GM23338 (cell line): ENCODE results near the gene PPIA.

Experiments used
- CREB1 ChIP-seq: fragments of 250-450 bp; sonication (Bioruptor Pico); IDR thresholded peaks from 2 replicates; pipeline ENCODE4 v1.5.0; 2020; ENCODE audit warnings: low read depth, mild to moderate bottlenecking, moderate library complexity
- EZH2 ChIP-seq: fragments of 200-600 bp; sonication (generic); IDR thresholded peaks from one replicate; pipeline ENCODE4 v1.8.0; 2017; ENCODE audit warnings: antibody characterized with exemption, mild to moderate bottlenecking, low read depth; ENCODE audit not compliant: unreplicated experiment
- POLR2AphosphoS5 ChIP-seq: IDR thresholded peaks from 2 replicates; pipeline ENCODE4 v1.6.1; 2016; ENCODE audit warnings: antibody characterized with exemption, low read depth
- TF ChIP-seq, protein P1 (sequence below), 2 experiments: fragments of 200-600 bp in 1 of 2; sonication (generic) in 1 of 2; conservative IDR thresholded peaks; 2 replicates each; pipeline versions ENCODE4 v1.5.1 to v1.6.1; 2016 to 2017; ENCODE audit warnings: antibody characterized with exemption in 2 of 2, low read depth in 2 of 2, mild to moderate bottlenecking in 2 of 2, moderate library complexity in 1 of 2
- TF ChIP-seq, protein P2 (sequence below): IDR thresholded peaks from one replicate; pipeline ENCODE4 v1.6.1; 2018; ENCODE audit warnings: antibody characterized with exemption; ENCODE audit not compliant: unreplicated experiment

DNA sequence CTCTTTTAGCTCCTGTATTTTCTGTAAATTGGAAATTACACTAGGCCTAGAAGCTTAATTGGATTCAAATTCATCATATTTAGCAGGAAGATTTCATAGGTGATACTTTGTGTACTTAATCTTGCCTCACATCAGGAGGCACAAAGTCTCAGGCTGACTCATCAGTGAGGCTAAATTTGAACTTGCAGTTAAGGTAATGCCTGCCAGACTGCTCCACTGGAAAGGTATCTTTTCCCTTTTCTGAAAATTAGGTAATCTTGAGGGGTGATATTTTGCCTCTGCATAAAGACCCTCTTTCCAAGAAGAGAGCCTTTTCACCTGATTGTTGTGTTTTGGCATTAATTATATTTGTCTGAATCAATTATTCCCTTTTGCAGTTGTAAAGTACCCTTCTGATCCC is 14.6 kb downstream of the PPIA start:
- TF ChIP-seq, protein P1, sequence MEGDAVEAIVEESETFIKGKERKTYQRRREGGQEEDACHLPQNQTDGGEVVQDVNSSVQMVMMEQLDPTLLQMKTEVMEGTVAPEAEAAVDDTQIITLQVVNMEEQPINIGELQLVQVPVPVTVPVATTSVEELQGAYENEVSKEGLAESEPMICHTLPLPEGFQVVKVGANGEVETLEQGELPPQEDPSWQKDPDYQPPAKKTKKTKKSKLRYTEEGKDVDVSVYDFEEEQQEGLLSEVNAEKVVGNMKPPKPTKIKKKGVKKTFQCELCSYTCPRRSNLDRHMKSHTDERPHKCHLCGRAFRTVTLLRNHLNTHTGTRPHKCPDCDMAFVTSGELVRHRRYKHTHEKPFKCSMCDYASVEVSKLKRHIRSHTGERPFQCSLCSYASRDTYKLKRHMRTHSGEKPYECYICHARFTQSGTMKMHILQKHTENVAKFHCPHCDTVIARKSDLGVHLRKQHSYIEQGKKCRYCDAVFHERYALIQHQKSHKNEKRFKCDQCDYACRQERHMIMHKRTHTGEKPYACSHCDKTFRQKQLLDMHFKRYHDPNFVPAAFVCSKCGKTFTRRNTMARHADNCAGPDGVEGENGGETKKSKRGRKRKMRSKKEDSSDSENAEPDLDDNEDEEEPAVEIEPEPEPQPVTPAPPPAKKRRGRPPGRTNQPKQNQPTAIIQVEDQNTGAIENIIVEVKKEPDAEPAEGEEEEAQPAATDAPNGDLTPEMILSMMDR (conservative IDR thresholded peaks at IDR 0.05; ENCODE audit: low read depth in 2 of 2): no peak
- no peak for TF ChIP-seq POLR2AphosphoS5
- TF ChIP-seq CREB1 (CRISPR knock-in tag): no peak
- TF ChIP-seq, protein P2, sequence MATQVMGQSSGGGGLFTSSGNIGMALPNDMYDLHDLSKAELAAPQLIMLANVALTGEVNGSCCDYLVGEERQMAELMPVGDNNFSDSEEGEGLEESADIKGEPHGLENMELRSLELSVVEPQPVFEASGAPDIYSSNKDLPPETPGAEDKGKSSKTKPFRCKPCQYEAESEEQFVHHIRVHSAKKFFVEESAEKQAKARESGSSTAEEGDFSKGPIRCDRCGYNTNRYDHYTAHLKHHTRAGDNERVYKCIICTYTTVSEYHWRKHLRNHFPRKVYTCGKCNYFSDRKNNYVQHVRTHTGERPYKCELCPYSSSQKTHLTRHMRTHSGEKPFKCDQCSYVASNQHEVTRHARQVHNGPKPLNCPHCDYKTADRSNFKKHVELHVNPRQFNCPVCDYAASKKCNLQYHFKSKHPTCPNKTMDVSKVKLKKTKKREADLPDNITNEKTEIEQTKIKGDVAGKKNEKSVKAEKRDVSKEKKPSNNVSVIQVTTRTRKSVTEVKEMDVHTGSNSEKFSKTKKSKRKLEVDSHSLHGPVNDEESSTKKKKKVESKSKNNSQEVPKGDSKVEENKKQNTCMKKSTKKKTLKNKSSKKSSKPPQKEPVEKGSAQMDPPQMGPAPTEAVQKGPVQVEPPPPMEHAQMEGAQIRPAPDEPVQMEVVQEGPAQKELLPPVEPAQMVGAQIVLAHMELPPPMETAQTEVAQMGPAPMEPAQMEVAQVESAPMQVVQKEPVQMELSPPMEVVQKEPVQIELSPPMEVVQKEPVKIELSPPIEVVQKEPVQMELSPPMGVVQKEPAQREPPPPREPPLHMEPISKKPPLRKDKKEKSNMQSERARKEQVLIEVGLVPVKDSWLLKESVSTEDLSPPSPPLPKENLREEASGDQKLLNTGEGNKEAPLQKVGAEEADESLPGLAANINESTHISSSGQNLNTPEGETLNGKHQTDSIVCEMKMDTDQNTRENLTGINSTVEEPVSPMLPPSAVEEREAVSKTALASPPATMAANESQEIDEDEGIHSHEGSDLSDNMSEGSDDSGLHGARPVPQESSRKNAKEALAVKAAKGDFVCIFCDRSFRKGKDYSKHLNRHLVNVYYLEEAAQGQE: no peak
- no peak for TF ChIP-seq EZH2
